GM12801 (cell line): ENCODE measurements around the gene CFAP97D1.

Experiments
- CTCF ChIP-seq: IDR thresholded peaks from one replicate; pipeline ENCODE4 v1.5.1; 2011; ENCODE audit warnings: control low read depth; ENCODE audit not compliant: insufficient read length; ENCODE audit errors: extremely low read depth

CFAP97D1 gene

DNA sequence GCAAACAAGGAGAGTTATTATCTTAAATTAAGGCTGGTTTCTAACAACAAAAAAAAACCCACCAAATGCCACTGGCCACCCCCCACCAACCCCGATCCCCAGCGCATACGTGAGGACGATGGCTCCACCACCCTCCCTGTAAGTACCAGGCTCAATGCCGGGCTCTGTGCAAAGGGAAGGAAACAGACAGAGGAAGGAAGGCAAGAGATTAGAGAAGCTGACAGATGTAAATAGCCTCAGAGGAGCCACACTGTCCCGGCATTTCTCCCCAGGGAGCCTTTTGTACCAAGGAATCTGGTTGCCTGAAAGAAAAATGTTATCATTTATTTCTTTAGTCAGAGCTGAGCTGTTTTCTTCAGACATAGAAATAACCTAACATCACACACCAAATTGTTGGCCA, 34.7 kb upstream of the CFAP97D1 start:
- no peak for TF ChIP-seq CTCF

DNA sequence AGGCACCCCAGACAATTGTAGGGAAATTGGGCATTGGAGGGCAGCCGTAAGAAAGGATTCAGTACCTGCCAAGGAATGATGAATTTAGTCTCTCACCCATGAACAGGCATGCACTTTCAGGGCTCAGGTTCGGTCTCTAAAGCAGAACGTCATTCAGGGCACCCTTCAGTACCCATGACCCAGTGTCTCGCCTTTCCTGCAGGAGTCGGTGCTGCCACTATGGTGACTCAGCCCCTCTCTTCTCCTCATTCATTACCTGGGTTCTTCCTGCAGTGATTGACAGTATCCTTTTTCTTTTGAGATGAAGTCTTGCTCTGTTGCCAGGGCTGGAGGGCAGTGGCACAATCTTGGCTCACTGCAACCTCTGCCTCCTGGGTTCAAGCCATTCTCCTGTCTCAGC, 30.1 kb upstream of the CFAP97D1 start:
- no peak for TF ChIP-seq CTCF

DNA sequence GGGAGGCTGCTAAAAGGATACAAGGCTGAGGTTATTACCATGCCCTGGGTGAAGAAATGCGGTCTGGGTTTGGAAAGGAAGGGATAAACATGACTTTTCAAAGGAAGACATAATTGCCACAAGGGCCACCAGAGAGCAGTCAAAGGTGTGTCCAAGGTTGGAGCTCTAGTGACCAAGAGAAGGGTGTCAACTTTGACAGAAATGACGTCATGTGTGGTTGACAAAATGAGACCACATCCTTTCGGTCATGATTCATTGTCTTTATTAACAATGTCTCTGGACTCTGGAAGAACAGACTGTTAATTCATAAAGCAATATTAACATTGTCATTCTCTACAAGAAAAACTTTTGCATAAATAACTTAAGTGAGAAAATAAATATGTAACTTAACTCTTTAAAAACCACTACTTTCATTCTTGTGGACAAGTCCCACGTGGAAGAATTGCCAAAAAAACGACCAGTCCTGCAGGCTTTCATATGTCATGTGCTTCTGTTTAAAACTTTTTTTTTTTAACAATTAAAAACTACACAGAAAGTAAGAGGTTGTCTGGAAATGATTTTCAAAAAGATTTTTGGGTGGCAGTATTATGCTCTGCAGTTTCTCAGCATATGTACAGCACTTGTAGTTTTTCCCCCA, 26.6 kb upstream of the CFAP97D1 start:
- no peak for TF ChIP-seq CTCF

DNA sequence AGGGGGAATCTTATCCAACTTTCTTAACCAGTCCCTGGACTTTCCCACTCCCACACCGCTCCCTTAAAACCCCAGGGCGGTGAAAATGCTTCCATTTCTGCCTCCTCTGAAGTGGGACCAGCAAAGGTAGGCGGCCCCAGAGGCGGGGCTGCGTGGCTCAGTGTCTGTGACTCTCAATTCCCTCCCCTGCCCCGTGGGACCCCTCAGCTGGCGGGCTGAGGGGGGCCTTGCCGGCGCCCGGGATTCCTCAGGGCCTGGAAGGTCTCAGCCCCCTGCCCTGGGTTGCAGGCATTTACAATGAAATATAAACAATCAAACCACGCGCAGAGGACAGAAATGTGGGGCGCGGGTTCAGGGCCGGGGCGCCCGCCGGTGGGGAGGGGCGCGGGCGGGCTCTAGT, 25.3 kb upstream of the CFAP97D1 start:
- TF ChIP-seq CTCF = no peak

- TF ChIP-seq CTCF = no peak
Measured at GRCh38 chr17:43755389-43755875, 24.8 kb upstream of the CFAP97D1 start.

DNA sequence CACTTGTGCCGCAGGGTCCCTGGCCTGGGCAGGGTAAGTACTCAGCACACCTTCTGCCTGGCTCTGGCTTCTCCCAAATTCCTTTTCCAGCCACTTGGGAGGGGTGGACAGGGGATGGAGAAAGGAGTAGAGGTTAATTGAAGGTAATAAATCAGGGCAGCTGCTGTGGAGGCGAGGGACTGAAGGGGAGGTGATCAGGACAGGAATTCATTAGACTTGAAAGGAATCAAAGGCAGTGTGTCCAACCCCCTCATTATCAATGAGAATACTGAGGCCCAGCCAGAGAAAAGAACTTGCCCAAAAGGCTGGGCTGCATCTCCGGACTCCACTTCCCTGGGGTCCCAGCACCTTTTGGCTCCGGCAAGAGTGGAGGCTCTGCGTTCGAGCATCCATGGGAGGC, 24.0 kb upstream of the CFAP97D1 start:
- no peak for TF ChIP-seq CTCF

GRCh38 chr17:43757171-43757660, 23.0 kb upstream of the CFAP97D1 start:
- TF ChIP-seq CTCF = no peak
